Thoracic aorta (tissue), 2 donors: ENCODE measurements around the gene LST1. TPM values are rescaled to one million over a fixed set of nuclear protein-coding genes. Genes with fewer than 3 reads are reported as not detected.

Experiments
- ATAC-seq: fragments of 150-250 bp; one replicate; pipeline ENCODE4 v1.8.0; 2017; ENCODE audit warnings: low read depth; ENCODE audit not compliant: insufficient number of reproducible peaks, low FRiP score
- DNase-seq: peaks from one replicate; pipeline ENCODE4 v3.0.0-alpha.2; 2020; ENCODE audit warnings: low spot score
- H3K27ac ChIP-seq, 2 donors: fragments of 200-600 bp; sonication (generic); 1 replicate in 1 of 2; 2 replicates in 1 of 2; pipeline ENCODE4 v1.5.1; 2016; ENCODE audit warnings: mild to moderate bottlenecking in 2 of 2, moderate library complexity in 2 of 2
- H3K27me3 ChIP-seq: fragments of 200-600 bp; sonication (generic); replicated peaks from 2 replicates; pipeline ENCODE4 v1.6.0; 2016; ENCODE audit warnings: mild to moderate bottlenecking; ENCODE audit not compliant: insufficient read depth
- H3K36me3 ChIP-seq: fragments of 200-600 bp; sonication (generic); one replicate; pipeline ENCODE4 v1.5.1; 2016
- H3K4me1 ChIP-seq, 2 donors: fragments of 200-600 bp; sonication (generic); 1 replicate in 1 of 2; 2 replicates in 1 of 2; pipeline versions ENCODE4 v1.5.1 to v1.6.0; 2016; ENCODE audit warnings: low read depth in 2 of 2, mild to moderate bottlenecking in 1 of 2; ENCODE audit not compliant: control insufficient read depth in 1 of 2
- H3K4me3 ChIP-seq: fragments of 200-600 bp; sonication (generic); 2 replicates; pipeline ENCODE4 v1.5.1; 2016; ENCODE audit warnings: mild to moderate bottlenecking
- H3K9me3 ChIP-seq: fragments of 200-600 bp; sonication (generic); 2 replicates; pipeline ENCODE4 v1.5.1; 2016
- CTCF ChIP-seq: fragments of 200-600 bp; sonication (generic); IDR thresholded peaks from one replicate; pipeline ENCODE4 v1.5.1; 2019; ENCODE audit warnings: antibody characterized with exemption
- total RNA-seq, 2 donors: library from RNA; depleted of rRNA; stranded (reverse); fragments of >200 nt; gene quantifications; one replicate each; pipeline versions ENCODE4 v1.1.0 to v1.2.3, GENCODE V29; 2016

The LST1 gene
- total RNA-seq, 2 donors from 2014 or later, result 4.9 to 37.9 TPM

GRCh38 chr6:31614075-31614619 lies 28.1 kb downstream of the LST1 start:
- H3K4me3 ChIP-seq, result no peak overlapping the region
- ATAC-seq (no peak), DNase-seq (no peak)
- no peaks in the 10 kb centered on the region for H3K4me1 ChIP-seq
- H3K36me3 ChIP-seq, result no peaks in the 10 kb centered on the region
- H3K9me3 ChIP-seq, result no peaks in the 10 kb centered on the region
- no peaks in the 10 kb centered on the region for H3K27me3 ChIP-seq
- TF ChIP-seq CTCF, result no peak
- H3K27ac ChIP-seq, result no peak overlapping the region

- no peaks in the 10 kb centered on the region for H3K27me3 ChIP-seq
- H3K36me3 ChIP-seq, result no peaks in the 10 kb centered on the region
- H3K4me1 ChIP-seq, result peaks cover 3% of the 10 kb centered on the region in 2 donors
- H3K9me3 ChIP-seq, result no peaks in the 10 kb centered on the region
- DNase-seq, result no peak
- peak within 1 kb of the TSS; percentile 18 for H3K4me3 ChIP-seq
- no peak for ATAC-seq
- no peak for TF ChIP-seq CTCF
- no peak within 1 kb of the TSS for H3K27ac ChIP-seq
These were observed 28.9 kb downstream of the LST1 start, which contains the start of gene AIF1 for GRCh38 chr6:31614684-31615578. TSS of gene AIF1 (plus strand) at chr6:31615234. CDS start at chr6:31615330, 96 bp downstream.

DNA sequence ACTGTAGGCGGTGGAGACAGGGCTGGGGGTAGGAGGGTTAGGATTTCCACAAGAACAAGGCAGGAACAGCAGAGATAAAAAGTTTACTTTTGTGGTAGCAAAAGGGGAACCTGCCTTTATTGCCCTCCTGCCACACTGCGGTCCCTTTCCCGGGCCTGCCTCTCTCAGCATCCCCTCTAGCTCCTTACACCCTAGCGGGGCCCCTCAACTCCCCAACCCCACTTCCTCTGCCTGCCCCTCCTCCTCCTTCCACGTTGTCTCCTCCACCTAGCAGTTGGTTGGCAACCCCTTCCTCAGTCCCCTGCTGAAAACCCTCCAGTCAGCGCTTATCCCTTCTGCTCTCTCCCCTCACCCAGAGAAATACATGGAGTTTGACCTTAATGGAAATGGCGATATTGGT lies 29.7 kb downstream of the LST1 start:
- peak overlapping the region; percentile 18 for H3K4me3 ChIP-seq
- ATAC-seq (no peak), DNase-seq (no peak)
- no peak for TF ChIP-seq CTCF
- no peaks in the 10 kb centered on the region for H3K27me3 ChIP-seq
- peaks cover 3% of the 10 kb centered on the region in 2 donors for H3K4me1 ChIP-seq
- no peak overlapping the region for H3K27ac ChIP-seq
- H3K9me3 ChIP-seq, result no peaks in the 10 kb centered on the region
- no peaks in the 10 kb centered on the region for H3K36me3 ChIP-seq

DNA sequence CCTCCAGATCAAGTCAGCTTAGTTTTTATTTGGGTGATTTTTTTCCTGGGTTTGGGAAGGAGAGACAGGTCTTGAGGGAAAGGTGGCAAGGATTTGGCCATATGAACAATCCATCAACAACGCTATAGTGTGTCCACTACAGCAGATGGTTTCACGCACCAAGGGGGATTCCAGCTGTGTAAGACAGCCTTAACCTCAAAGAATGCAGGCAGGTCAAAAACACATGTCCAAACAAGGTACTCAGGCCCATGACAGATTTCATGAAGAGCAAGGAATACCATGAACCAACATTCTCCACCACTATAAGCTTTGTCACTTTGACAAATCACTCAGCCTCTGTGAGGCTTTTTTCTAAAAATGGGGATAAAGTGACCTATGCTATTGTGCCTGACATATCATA lies 30.9 kb downstream of the LST1 start:
- Histone ChIP-seq H3K27ac (no peak overlapping the region), H3K4me1 (peaks cover 5 to 10% of the 10 kb centered on the region in 2 donors), H3K9me3 (no peaks in the 10 kb centered on the region), H3K27me3 (no peaks in the 10 kb centered on the region), H3K36me3 (no peaks in the 10 kb centered on the region), H3K4me3 (no peak overlapping the region)
- TF ChIP-seq CTCF, result no peak
- no peak for DNase-seq
- no peak for ATAC-seq

- Histone ChIP-seq H3K4me3 (peak overlapping the region; percentile 96), H3K27ac (peak overlapping the region; percentile 96 to 97), H3K9me3 (no peaks in the 10 kb centered on the region), H3K27me3 (no peaks in the 10 kb centered on the region), H3K36me3 (peaks cover 15% of the 10 kb centered on the region), H3K4me1 (peaks cover 6 to 20% of the 10 kb centered on the region in 2 donors)
- TF ChIP-seq CTCF, result no peak
- DNase-seq, result peak; percentile 95
- ATAC-seq, result peak; percentile 92
These were observed 33.9 kb downstream of the LST1 start for GRCh38 chr6:31619805-31620585.
